K562 (cell line): ENCODE data around the gene SOBP. TPM values are rescaled to one million over a fixed set of nuclear protein-coding genes. Genes with fewer than 3 reads are reported as not detected.

Experiments
- ATAC-seq: fragments of 200-7000 bp; cut with Tn5 transposase; 3 replicates; pipeline ENCODE4 v1.9.1; 2020; ENCODE audit warnings: moderate library complexity
- BruUV-seq: library from RNA; stranded (reverse); fragments of 400-500 nt; replicated peaks from 2 replicates; lab custom pipeline; 2021; lab: Mats Ljungman, UMichigan
- CTCF ChIA-PET: fragments of 300-600 bp; formaldehyde crosslinking; extraction: SDS; loops from one replicate; lab custom pipeline; 2021; ENCODE audit warnings: low intra/inter-chr PET ratio; lab: Yijun Ruan, JAX
- POLR2A ChIA-PET: fragments of 300-600, 350-650 bp; sonication (Branson Sonifier 250); formaldehyde crosslinking; extraction: SDS; loops from one replicate; lab custom pipeline; 2021; ENCODE audit warnings: antibody characterized with exemption, inconsistent platforms; lab: Yijun Ruan, JAX
- DNase-seq, 4 experiments: peaks; one replicate each; pipeline versions ENCODE4 v3.0.0 to v3.0.0-alpha.2; 2011 to 2018; ENCODE audit warnings: low spot score in 3 of 4, mixed read lengths in 3 of 4; ENCODE audit errors: extremely low read depth in 1 of 4
- FAIRE-seq: peaks from 2 replicates; lab custom pipeline; 2011; peaks lifted over from hg19 to GRCh38; lab: Jason Lieb, UNC
- H2AFZ ChIP-seq: 2 replicates; pipeline ENCODE4 v1.6.0; 2011; ENCODE audit warnings: low read depth, low read length, control low read depth, inconsistent platforms
- H3K27ac ChIP-seq: fragments of 200-600 bp; 3 replicates; pipeline ENCODE4 v1.8.0; 2011; ENCODE audit warnings: low read depth, mild to moderate bottlenecking, control low read depth, inconsistent platforms, low read length, moderate library complexity, mixed read lengths; ENCODE audit errors: extremely low read depth
- H3K27me3 ChIP-seq, 2 experiments: fragments of 300-600 bp in 1 of 2; 2 replicates in 1 of 2; 3 replicates in 1 of 2; pipeline versions ENCODE4 v1.6.0 to v1.8.0; 2011; ENCODE audit warnings: inconsistent platforms in 2 of 2, low read length in 2 of 2, mild to moderate bottlenecking in 1 of 2, mixed read lengths in 1 of 2, moderate library complexity in 1 of 2; ENCODE audit not compliant: control insufficient read depth in 2 of 2, insufficient read depth in 2 of 2
- H3K36me3 ChIP-seq: fragments of 300-600 bp; 3 replicates; pipeline ENCODE4 v1.8.0; 2011; ENCODE audit warnings: mild to moderate bottlenecking, low read length, inconsistent platforms; ENCODE audit not compliant: control insufficient read depth, insufficient read depth
- H3K4me1 ChIP-seq, 2 experiments: fragments of 200-600 bp in 1 of 2; replicated peaks in 1 of 2; 2 replicates in 1 of 2; 3 replicates in 1 of 2; pipeline versions ENCODE4 v1.5.1 to v1.8.0; 2011; ENCODE audit warnings: inconsistent platforms in 2 of 2, low read length in 2 of 2, mild to moderate bottlenecking in 1 of 2, mixed read lengths in 1 of 2, moderate library complexity in 1 of 2; ENCODE audit not compliant: control insufficient read depth in 2 of 2, insufficient read depth in 2 of 2
- H3K4me2 ChIP-seq: 2 replicates; pipeline ENCODE4 v1.6.1; 2011; ENCODE audit warnings: low read length, control low read depth, inconsistent platforms, mixed read lengths; ENCODE audit not compliant: insufficient read depth
- H3K4me3 ChIP-seq: fragments of 200-600 bp; sonication (generic), shearing (Covaris generic); 2 replicates; pipeline ENCODE4 v1.5.1; 2016; ENCODE audit warnings: control low read depth, inconsistent platforms
- H3K79me2 ChIP-seq: fragments of 200-600 bp; 3 replicates; pipeline ENCODE4 v1.8.0; 2011; ENCODE audit warnings: low read length, inconsistent platforms; ENCODE audit not compliant: control insufficient read depth, insufficient read depth
- H3K9ac ChIP-seq, 2 experiments: 2 replicates each; pipeline versions ENCODE4 v1.6.0 to v1.6.1; 2011; ENCODE audit warnings: low read depth in 2 of 2, low read length in 2 of 2, control low read depth in 1 of 2, inconsistent platforms in 1 of 2, mild to moderate bottlenecking in 1 of 2, mixed read lengths in 1 of 2; ENCODE audit not compliant: insufficient read depth in 1 of 2
- H3K9me1 ChIP-seq: one replicate; pipeline ENCODE4 v1.6.0; 2011; ENCODE audit warnings: inconsistent platforms, mild to moderate bottlenecking, low read length, moderate library complexity; ENCODE audit not compliant: control insufficient read depth, insufficient read depth
- H3K9me3 ChIP-seq: replicated peaks from 2 replicates; pipeline ENCODE4 v1.5.1; 2011; ENCODE audit warnings: low read depth, low read length, inconsistent platforms; ENCODE audit not compliant: control insufficient read depth, insufficient read depth
- H4K20me1 ChIP-seq: replicated peaks from 2 replicates; pipeline ENCODE4 v1.6.1; 2011; ENCODE audit warnings: low read length, inconsistent platforms, mixed read lengths; ENCODE audit not compliant: control insufficient read depth, insufficient read depth
- ATF3 ChIP-seq, 2 experiments: fragments of 450-650 bp in 1 of 2; sonication (generic) in 1 of 2; formaldehyde crosslinking in 1 of 2; IDR thresholded peaks in 1 of 2; conservative IDR thresholded peaks in 1 of 2; 2 replicates each; pipeline versions ENCODE4 v1.6.1 to v1.8.1; 2016 to 2023; ENCODE audit warnings: mild to moderate bottlenecking in 2 of 2, moderate library complexity in 2 of 2, inconsistent platforms in 1 of 2, missing genetic modification reagents in 1 of 2
- CEBPB ChIP-seq: fragments of 450-650 bp; IDR thresholded peaks from 2 replicates; pipeline ENCODE4 v1.6.1; 2016; ENCODE audit warnings: missing genetic modification characterization, missing compliant biosample characterization
- CHCHD3 ChIP-seq: fragments of 250-450 bp; sonication (Bioruptor Pico); IDR thresholded peaks from 2 replicates; pipeline ENCODE4 v2.1.2; 2022; ENCODE audit warnings: mild to moderate bottlenecking
- CREB5 ChIP-seq: fragments of 250-450 bp; sonication (Bioruptor Pico); IDR thresholded peaks from 2 replicates; pipeline ENCODE4 v1.5.0; 2020; ENCODE audit warnings: mild to moderate bottlenecking
- ERF ChIP-seq: fragments of 450-650 bp; formaldehyde crosslinking; IDR thresholded peaks from 2 replicates; pipeline ENCODE4 v1.4.0; 2020; ENCODE audit warnings: mild to moderate bottlenecking, mixed read lengths
- HNRNPK ChIP-seq: fragments of 200-400 bp; formaldehyde crosslinking; IDR thresholded peaks from one replicate; pipeline ENCODE4 v1.6.1; 2018; ENCODE audit warnings: mild to moderate bottlenecking, low read depth, low read length; ENCODE audit not compliant: poor library complexity, severe bottlenecking
- MAFG ChIP-seq: fragments of 450-650 bp; conservative IDR thresholded peaks from 2 replicates; pipeline ENCODE4 v1.6.1; 2016; ENCODE audit warnings: missing genetic modification characterization, missing compliant biosample characterization
- MTF1 ChIP-seq: fragments of 250-450 bp; sonication (Bioruptor Pico); IDR thresholded peaks from 2 replicates; pipeline ENCODE4 v1.9.0; 2021; ENCODE audit warnings: moderate library complexity, mild to moderate bottlenecking, inconsistent platforms, borderline replicate concordance
- TAF9B ChIP-seq: fragments of 450-650 bp; IDR thresholded peaks from 2 replicates; pipeline ENCODE4 v1.6.1; 2018; ENCODE audit warnings: mild to moderate bottlenecking; ENCODE audit not compliant: partially characterized antibody
- ZNF445 ChIP-seq: fragments of 250-450 bp; sonication (Bioruptor Pico); IDR thresholded peaks from 2 replicates; pipeline ENCODE4 v1.4.0; 2020; ENCODE audit warnings: low read depth, mild to moderate bottlenecking, moderate library complexity
- ZNF561 ChIP-seq: fragments of 450-650 bp; formaldehyde crosslinking; conservative IDR thresholded peaks from 2 replicates; pipeline ENCODE4 v1.4.0; 2020; ENCODE audit warnings: mild to moderate bottlenecking, moderate library complexity
- ZNF717 ChIP-seq: fragments of 250-450 bp; sonication (Bioruptor Pico); IDR thresholded peaks from 2 replicates; pipeline ENCODE4 v1.5.0; 2021
- WGBS: fragments of 100-300 bp; shearing (Covaris generic); methylation state at CpG from one replicate; pipeline ENCODE4 v1.1.6; 2016; ENCODE audit warnings: low coverage, mixed read lengths; ENCODE audit not compliant: insufficient coverage; ENCODE audit errors: missing lambda C conversion rate; 5-methylcytosine and 5-hydroxymethylcytosine counted together
- in situ Hi-C: fragments of 300-500 bp; cut with MboI; formaldehyde crosslinking; loops from 4 replicates; pipeline ENCODE4 v1.15.0; 2018; ENCODE audit warnings: inconsistent platforms, mixed read lengths
- intact Hi-C: fragments of 100-400 bp; cut with micrococcal nuclease; formaldehyde crosslinking; loops from 2 replicates; pipeline ENCODE4 v1.14.2; 2022
- polyA plus RNA-seq, 8 experiments: library from polyadenylated mRNA; depleted of rRNA in 4 of 8; stranded (reverse) in 5 of 8; unstranded in 3 of 8; fragments of >200 nt; fragmentation: Nextera tagmentation in 2 of 8; fragmentation: Illumina TruSeq in 1 of 8; extraction: Ambion mirVana in 2 of 8; extraction: Trizol in 1 of 8; gene quantifications; 2 replicates each; pipeline versions ENCODE4 v1.2.1 to v1.2.3, GENCODE V29; 2011 to 2014; ENCODE audit warnings: inconsistent platforms in 1 of 8, missing spikeins in 1 of 8
- total RNA-seq, 7 experiments: library from RNA; depleted of rRNA in 6 of 7; stranded (reverse); fragments of >200 nt in 6 of 7; fragmentation: Illumina TruSeq in 2 of 7; extraction: Trizol in 2 of 7; gene quantifications; 2 replicates each; pipeline versions ENCODE4 v1.2.1 to v1.2.3, GENCODE V29; 2011 to 2021; ENCODE audit warnings: low replicate concordance in 1 of 7
- TF ChIP-seq, protein P1 (sequence below), 2 experiments: IDR thresholded peaks; 2 replicates each; pipeline ENCODE4 v1.6.1; 2011; ENCODE audit warnings: borderline replicate concordance in 1 of 2, control low read depth in 1 of 2, low read depth in 1 of 2, low read length in 1 of 2, mild to moderate bottlenecking in 1 of 2, mixed read lengths in 1 of 2, moderate library complexity in 1 of 2; ENCODE audit not compliant: insufficient read depth in 1 of 2, insufficient read length in 1 of 2, poor library complexity in 1 of 2, severe bottlenecking in 1 of 2; ENCODE audit errors: extremely low read depth in 1 of 2
- TF ChIP-seq, protein P2 (sequence below): fragments of 250-450 bp; sonication (Bioruptor Pico); IDR thresholded peaks from 2 replicates; pipeline ENCODE4 v1.8.0; 2022; ENCODE audit warnings: inconsistent platforms
- TF ChIP-seq, protein P3 (sequence below): fragments of 250-450 bp; sonication (Bioruptor Pico); IDR thresholded peaks from 2 replicates; pipeline ENCODE4 v1.5.0; 2020; ENCODE audit warnings: mild to moderate bottlenecking, borderline replicate concordance

SOBP gene
- total and polyA plus RNA-seq, 9 of the 15 experiments (the other 6 are each of a cell fraction or from before 2014, with no cell fraction given): 0.16 TPM; not detected in 8

GRCh38 chr6:107444277-107444676, 45.6 kb upstream of the SOBP start:
- Histone ChIP-seq H3K36me3 (peaks cover 11% of the 10 kb centered on the region; the same call in 1 of the 3 replicates), H3K4me1 (no peaks in the 10 kb centered on the region), H3K4me2 (no peak overlapping the region), H3K9me1 (no peaks in the 10 kb centered on the region), H3K9me3 (peaks cover 7% of the 10 kb centered on the region), H3K9ac (no peak overlapping the region), H3K79me2 (no peaks in the 10 kb centered on the region; the same call in 2 of the 3 replicates), H3K4me3 (no peak overlapping the region), H3K27me3 (no peaks in the 10 kb centered on the region), H3K27ac (no peak overlapping the region), H2AFZ (no peak overlapping the region), H4K20me1 (no peaks in the 10 kb centered on the region)
- intact Hi-C loops (no loop called here), in situ Hi-C loops (no loop called here)
- ChIA-PET POLR2A (interaction anchor here (1.2 to 3.6 kb wide), 2 partner anchors 15 to 167 kb away, joined by 4 to 12 read pairs; partner anchors contain the start of gene PDSS2), CTCF (no interaction called here)
- ATAC-seq: no peak
- no TSS peak for BruUV-seq
- FAIRE-seq: no peak
- TF ChIP-seq CHCHD3: no peak
- TF ChIP-seq ERF (CRISPR knock-in tag): no peak
- no peak for TF ChIP-seq ZNF445 (CRISPR knock-in tag)
- TF ChIP-seq ZNF717 (CRISPR knock-in tag): no peak
- no peak for TF ChIP-seq MAFG
- TF ChIP-seq TAF9B: no peak
- no peak for TF ChIP-seq ATF3 (IDR thresholded peaks at IDR 0.05)
- no peak for TF ChIP-seq ATF3 (CRISPR knock-in tag; conservative IDR thresholded peaks at IDR 0.05)
- TF ChIP-seq MTF1: no peak
- TF ChIP-seq, protein P1, sequence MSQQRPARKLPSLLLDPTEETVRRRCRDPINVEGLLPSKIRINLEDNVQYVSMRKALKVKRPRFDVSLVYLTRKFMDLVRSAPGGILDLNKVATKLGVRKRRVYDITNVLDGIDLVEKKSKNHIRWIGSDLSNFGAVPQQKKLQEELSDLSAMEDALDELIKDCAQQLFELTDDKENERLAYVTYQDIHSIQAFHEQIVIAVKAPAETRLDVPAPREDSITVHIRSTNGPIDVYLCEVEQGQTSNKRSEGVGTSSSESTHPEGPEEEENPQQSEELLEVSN (IDR thresholded peaks at IDR 0.05; ENCODE audit: borderline replicate concordance in 1 of 2, extremely low read depth in 1 of 2, insufficient read depth in 1 of 2, insufficient read length in 1 of 2, low read depth in 1 of 2, low read length in 1 of 2, poor library complexity in 1 of 2, severe bottlenecking in 1 of 2): no peak
- TF ChIP-seq ZNF561 (CRISPR knock-in tag): no peak
- no peak for TF ChIP-seq HNRNPK
- TF ChIP-seq, protein P2, sequence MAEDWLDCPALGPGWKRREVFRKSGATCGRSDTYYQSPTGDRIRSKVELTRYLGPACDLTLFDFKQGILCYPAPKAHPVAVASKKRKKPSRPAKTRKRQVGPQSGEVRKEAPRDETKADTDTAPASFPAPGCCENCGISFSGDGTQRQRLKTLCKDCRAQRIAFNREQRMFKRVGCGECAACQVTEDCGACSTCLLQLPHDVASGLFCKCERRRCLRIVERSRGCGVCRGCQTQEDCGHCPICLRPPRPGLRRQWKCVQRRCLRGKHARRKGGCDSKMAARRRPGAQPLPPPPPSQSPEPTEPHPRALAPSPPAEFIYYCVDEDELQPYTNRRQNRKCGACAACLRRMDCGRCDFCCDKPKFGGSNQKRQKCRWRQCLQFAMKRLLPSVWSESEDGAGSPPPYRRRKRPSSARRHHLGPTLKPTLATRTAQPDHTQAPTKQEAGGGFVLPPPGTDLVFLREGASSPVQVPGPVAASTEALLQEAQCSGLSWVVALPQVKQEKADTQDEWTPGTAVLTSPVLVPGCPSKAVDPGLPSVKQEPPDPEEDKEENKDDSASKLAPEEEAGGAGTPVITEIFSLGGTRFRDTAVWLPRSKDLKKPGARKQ (CRISPR knock-in tag): no peak
- no peak for TF ChIP-seq CEBPB (tag)
- TF ChIP-seq, protein P3, sequence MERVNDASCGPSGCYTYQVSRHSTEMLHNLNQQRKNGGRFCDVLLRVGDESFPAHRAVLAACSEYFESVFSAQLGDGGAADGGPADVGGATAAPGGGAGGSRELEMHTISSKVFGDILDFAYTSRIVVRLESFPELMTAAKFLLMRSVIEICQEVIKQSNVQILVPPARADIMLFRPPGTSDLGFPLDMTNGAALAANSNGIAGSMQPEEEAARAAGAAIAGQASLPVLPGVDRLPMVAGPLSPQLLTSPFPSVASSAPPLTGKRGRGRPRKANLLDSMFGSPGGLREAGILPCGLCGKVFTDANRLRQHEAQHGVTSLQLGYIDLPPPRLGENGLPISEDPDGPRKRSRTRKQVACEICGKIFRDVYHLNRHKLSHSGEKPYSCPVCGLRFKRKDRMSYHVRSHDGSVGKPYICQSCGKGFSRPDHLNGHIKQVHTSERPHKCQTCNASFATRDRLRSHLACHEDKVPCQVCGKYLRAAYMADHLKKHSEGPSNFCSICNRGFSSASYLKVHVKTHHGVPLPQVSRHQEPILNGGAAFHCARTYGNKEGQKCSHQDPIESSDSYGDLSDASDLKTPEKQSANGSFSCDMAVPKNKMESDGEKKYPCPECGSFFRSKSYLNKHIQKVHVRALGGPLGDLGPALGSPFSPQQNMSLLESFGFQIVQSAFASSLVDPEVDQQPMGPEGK (CRISPR knock-in tag): no peak
- TF ChIP-seq CREB5 (CRISPR knock-in tag): no peak
- WGBS: 81% methylated on average over 1 of the region's 1 CpG
- no peak for DNase-seq
